ENCODE results near the gene PTX4.

Gene PTX4

GRCh38 chr16:1497014-1497598 is 8.4 kb upstream of the PTX4 start:
- peaks cover 23% of the 10 kb centered on the region for H3K79me2 ChIP-seq (ENCODE audit: insufficient read depth, low read length)
- H3K27me3 ChIP-seq (ENCODE audit: insufficient read depth, low read length, poor library complexity, severe bottlenecking), result no peaks in the 10 kb centered on the region
- no peak overlapping the region for H2AFZ ChIP-seq (ENCODE audit: low read length)
- peaks cover 5% of the 10 kb centered on the region for H3K4me1 ChIP-seq (ENCODE audit: insufficient read depth, low read length, poor library complexity, severe bottlenecking)
- no peaks in the 10 kb centered on the region for H3K9me2 ChIP-seq (replicated peaks; ENCODE audit: low read depth, low read length)
- no peaks in the 10 kb centered on the region for H3K36me3 ChIP-seq (ENCODE audit: insufficient read depth, low read length)
- no peak overlapping the region for H3K4me2 ChIP-seq (ENCODE audit: low read depth, low read length, poor library complexity, severe bottlenecking)
- no peak overlapping the region for H3K9ac ChIP-seq (ENCODE audit: low read depth, low read length, poor library complexity, severe bottlenecking)
- no peaks in the 10 kb centered on the region for H3K9me3 ChIP-seq (ENCODE audit: insufficient read depth, low read depth, low read length)
- H3F3A ChIP-seq (ENCODE audit: low read depth), result no peaks in the 10 kb centered on the region
- H3K4me3 ChIP-seq (ENCODE audit: low read length, poor library complexity, severe bottlenecking), result no peak overlapping the region
- TF ChIP-seq EZH2phosphoT487 (IDR thresholded peaks at IDR 0.05; ENCODE audit: borderline replicate concordance) (no peak), CTCF (conservative IDR thresholded peaks at IDR 0.05; ENCODE audit: low read length) (no peak)
- no peaks in the 10 kb centered on the region for H4K20me1 ChIP-seq (ENCODE audit: insufficient read depth, low read length, poor library complexity, severe bottlenecking)

GRCh38 chr16:1496464-1496863 is 7.7 kb upstream of the PTX4 start:
- no peak overlapping the region for H3K4me3 ChIP-seq (ENCODE audit: low read length, poor library complexity, severe bottlenecking)
- no peaks in the 10 kb centered on the region for H3K9me2 ChIP-seq (replicated peaks; ENCODE audit: low read depth, low read length)
- no peaks in the 10 kb centered on the region for H3K27me3 ChIP-seq (ENCODE audit: insufficient read depth, low read length, poor library complexity, severe bottlenecking)
- no peak overlapping the region for H3K9ac ChIP-seq (ENCODE audit: low read depth, low read length, poor library complexity, severe bottlenecking)
- H3K79me2 ChIP-seq (ENCODE audit: insufficient read depth, low read length), result peaks cover 23% of the 10 kb centered on the region
- H4K20me1 ChIP-seq (ENCODE audit: insufficient read depth, low read length, poor library complexity, severe bottlenecking), result no peaks in the 10 kb centered on the region
- no peaks in the 10 kb centered on the region for H3K36me3 ChIP-seq (ENCODE audit: insufficient read depth, low read length)
- peaks cover 5% of the 10 kb centered on the region for H3K4me1 ChIP-seq (ENCODE audit: insufficient read depth, low read length, poor library complexity, severe bottlenecking)
- H3K4me2 ChIP-seq (ENCODE audit: low read depth, low read length, poor library complexity, severe bottlenecking), result no peak overlapping the region
- H3F3A ChIP-seq (ENCODE audit: low read depth), result no peaks in the 10 kb centered on the region
- no peak overlapping the region for H2AFZ ChIP-seq (ENCODE audit: low read length)
- H3K9me3 ChIP-seq (ENCODE audit: insufficient read depth, low read depth, low read length), result no peaks in the 10 kb centered on the region
- TF ChIP-seq CTCF (conservative IDR thresholded peaks at IDR 0.05; ENCODE audit: low read length) (no peak), EZH2phosphoT487 (IDR thresholded peaks at IDR 0.05; ENCODE audit: borderline replicate concordance) (no peak)

GRCh38 chr16:1495889-1496262 is 7.1 kb upstream of the PTX4 start:
- no peak overlapping the region for H3K4me3 ChIP-seq (ENCODE audit: low read length, poor library complexity, severe bottlenecking)
- H3F3A ChIP-seq (ENCODE audit: low read depth), result no peaks in the 10 kb centered on the region
- H3K9ac ChIP-seq (ENCODE audit: low read depth, low read length, poor library complexity, severe bottlenecking), result no peak overlapping the region
- no peaks in the 10 kb centered on the region for H3K9me2 ChIP-seq (replicated peaks; ENCODE audit: low read depth, low read length)
- TF ChIP-seq EZH2phosphoT487 (IDR thresholded peaks at IDR 0.05; ENCODE audit: borderline replicate concordance), result no peak
- no peak for TF ChIP-seq CTCF (conservative IDR thresholded peaks at IDR 0.05; ENCODE audit: low read length)
- no peaks in the 10 kb centered on the region for H3K36me3 ChIP-seq (ENCODE audit: insufficient read depth, low read length)
- peaks cover 23% of the 10 kb centered on the region for H3K79me2 ChIP-seq (ENCODE audit: insufficient read depth, low read length)
- H4K20me1 ChIP-seq (ENCODE audit: insufficient read depth, low read length, poor library complexity, severe bottlenecking), result no peaks in the 10 kb centered on the region
- no peak overlapping the region for H2AFZ ChIP-seq (ENCODE audit: low read length)
- H3K4me2 ChIP-seq (ENCODE audit: low read depth, low read length, poor library complexity, severe bottlenecking), result no peak overlapping the region
- peaks cover 5% of the 10 kb centered on the region for H3K4me1 ChIP-seq (ENCODE audit: insufficient read depth, low read length, poor library complexity, severe bottlenecking)
- H3K27me3 ChIP-seq (ENCODE audit: insufficient read depth, low read length, poor library complexity, severe bottlenecking), result no peaks in the 10 kb centered on the region
- H3K9me3 ChIP-seq (ENCODE audit: insufficient read depth, low read depth, low read length), result no peaks in the 10 kb centered on the region
